Suprapubic skin (tissue), 4 donors: ENCODE data around the gene NDOR1. TPM values are rescaled to one million over a fixed set of nuclear protein-coding genes. Genes with fewer than 3 reads are reported as not detected.

ENCODE experiments used
- DNase-seq, 2 donors: peaks; one replicate each; pipeline ENCODE4 v3.0.0-alpha.2; 2019; ENCODE audit warnings: low spot score in 2 of 2
- H3K27ac ChIP-seq: fragments of 200-600 bp; sonication (generic); one replicate; pipeline ENCODE4 v1.5.1; 2019
- H3K27me3 ChIP-seq: fragments of 200-600 bp; sonication (generic); one replicate; pipeline ENCODE4 v1.5.1; 2019
- H3K36me3 ChIP-seq: fragments of 200-600 bp; sonication (generic); one replicate; pipeline ENCODE4 v1.5.1; 2019
- H3K4me1 ChIP-seq: fragments of 200-600 bp; sonication (generic); one replicate; pipeline ENCODE4 v1.5.1; 2019
- H3K4me3 ChIP-seq: fragments of 200-600 bp; sonication (generic); one replicate; pipeline ENCODE4 v1.5.1; 2019; ENCODE audit warnings: mild to moderate bottlenecking
- H3K9me3 ChIP-seq: fragments of 200-600 bp; sonication (generic); one replicate; pipeline ENCODE4 v1.5.1; 2019
- EP300 ChIP-seq: sonication (generic); formaldehyde crosslinking; IDR thresholded peaks from one replicate; pipeline ENCODE4 v1.6.1; 2017; ENCODE audit warnings: antibody characterized with exemption
- POLR2A ChIP-seq, 2 donors: fragments of 450-650 bp; IDR thresholded peaks; one replicate each; pipeline ENCODE4 v1.6.1; 2017; ENCODE audit warnings: antibody characterized with exemption in 2 of 2, mild to moderate bottlenecking in 2 of 2, moderate library complexity in 2 of 2
- POLR2AphosphoS5 ChIP-seq, 3 donors: sonication (generic); formaldehyde crosslinking; IDR thresholded peaks; one replicate each; pipeline ENCODE4 v1.6.1; 2017; ENCODE audit warnings: antibody characterized with exemption in 3 of 3
- WGBS: methylation state at CpG from one replicate; pipeline ENCODE4 v1.1.5; 2018; 5-methylcytosine and 5-hydroxymethylcytosine counted together
- total RNA-seq, 4 donors: library from RNA; depleted of rRNA; stranded (reverse); fragments of >200 nt; gene quantifications; one replicate each; pipeline ENCODE4 v1.1.0, GENCODE V29; 2016
- TF ChIP-seq, protein P1 (sequence below), 2 donors: fragments of 200-600 bp in 1 of 2; fragments of 450-650 bp in 1 of 2; sonication (generic) in 1 of 2; IDR thresholded peaks; one replicate each; pipeline ENCODE4 v1.5.1; 2016 to 2019; ENCODE audit warnings: antibody characterized with exemption in 2 of 2, mild to moderate bottlenecking in 1 of 2, moderate library complexity in 1 of 2

Gene NDOR1
- total RNA-seq, 4 donors from 2014 or later: 13.4 to 21.0 (median 20.6) TPM

DNA sequence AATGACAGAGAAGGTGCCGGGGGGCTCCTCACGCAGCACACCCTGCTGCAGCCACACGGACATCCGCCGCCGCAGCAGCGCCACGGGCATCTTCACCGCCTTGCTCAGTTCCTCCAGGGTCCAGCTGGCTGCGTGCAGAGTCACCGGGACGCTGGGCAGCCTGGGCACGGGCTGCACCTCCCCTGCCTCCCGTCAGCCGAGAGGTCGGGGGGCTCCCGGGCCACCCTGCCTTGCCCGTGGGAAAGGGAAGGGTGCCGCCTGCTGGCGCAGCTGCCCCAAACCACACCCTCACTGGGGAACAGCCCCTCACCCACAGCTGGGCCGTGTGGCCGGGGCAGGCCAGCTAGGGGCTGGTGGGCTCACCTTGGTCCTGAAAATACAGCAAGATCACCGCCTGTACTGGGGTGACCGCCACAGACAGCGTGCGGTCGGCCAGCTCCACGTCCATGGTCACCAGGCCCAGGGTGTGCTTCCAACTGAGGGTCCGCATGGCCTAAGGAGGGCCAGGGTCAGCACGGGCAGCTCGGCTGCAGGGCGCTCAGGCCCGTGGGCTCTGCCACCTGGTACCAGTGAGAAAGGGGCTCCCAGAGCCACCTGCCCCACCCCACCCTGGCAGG lies 30.0 kb upstream of the NDOR1 start:
- H3K27me3 ChIP-seq: peaks cover 26% of the 10 kb centered on the region
- no peak overlapping the region for H3K4me3 ChIP-seq
- H3K9me3 ChIP-seq: no peaks in the 10 kb centered on the region
- H3K4me1 ChIP-seq: peaks cover 33% of the 10 kb centered on the region
- peaks cover 33% of the 10 kb centered on the region for H3K36me3 ChIP-seq
- 18% methylated on average over 3 of the region's 33 CpGs for WGBS
- TF ChIP-seq, protein P1, sequence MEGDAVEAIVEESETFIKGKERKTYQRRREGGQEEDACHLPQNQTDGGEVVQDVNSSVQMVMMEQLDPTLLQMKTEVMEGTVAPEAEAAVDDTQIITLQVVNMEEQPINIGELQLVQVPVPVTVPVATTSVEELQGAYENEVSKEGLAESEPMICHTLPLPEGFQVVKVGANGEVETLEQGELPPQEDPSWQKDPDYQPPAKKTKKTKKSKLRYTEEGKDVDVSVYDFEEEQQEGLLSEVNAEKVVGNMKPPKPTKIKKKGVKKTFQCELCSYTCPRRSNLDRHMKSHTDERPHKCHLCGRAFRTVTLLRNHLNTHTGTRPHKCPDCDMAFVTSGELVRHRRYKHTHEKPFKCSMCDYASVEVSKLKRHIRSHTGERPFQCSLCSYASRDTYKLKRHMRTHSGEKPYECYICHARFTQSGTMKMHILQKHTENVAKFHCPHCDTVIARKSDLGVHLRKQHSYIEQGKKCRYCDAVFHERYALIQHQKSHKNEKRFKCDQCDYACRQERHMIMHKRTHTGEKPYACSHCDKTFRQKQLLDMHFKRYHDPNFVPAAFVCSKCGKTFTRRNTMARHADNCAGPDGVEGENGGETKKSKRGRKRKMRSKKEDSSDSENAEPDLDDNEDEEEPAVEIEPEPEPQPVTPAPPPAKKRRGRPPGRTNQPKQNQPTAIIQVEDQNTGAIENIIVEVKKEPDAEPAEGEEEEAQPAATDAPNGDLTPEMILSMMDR (IDR thresholded peaks at IDR 0.05): no peak
- no peak for TF ChIP-seq POLR2AphosphoS5 (IDR thresholded peaks at IDR 0.05)
- no peak for TF ChIP-seq EP300
- TF ChIP-seq POLR2A (IDR thresholded peaks at IDR 0.05): no peak
- no peak for DNase-seq
- H3K27ac ChIP-seq: peak overlapping the region; percentile 58

DNA sequence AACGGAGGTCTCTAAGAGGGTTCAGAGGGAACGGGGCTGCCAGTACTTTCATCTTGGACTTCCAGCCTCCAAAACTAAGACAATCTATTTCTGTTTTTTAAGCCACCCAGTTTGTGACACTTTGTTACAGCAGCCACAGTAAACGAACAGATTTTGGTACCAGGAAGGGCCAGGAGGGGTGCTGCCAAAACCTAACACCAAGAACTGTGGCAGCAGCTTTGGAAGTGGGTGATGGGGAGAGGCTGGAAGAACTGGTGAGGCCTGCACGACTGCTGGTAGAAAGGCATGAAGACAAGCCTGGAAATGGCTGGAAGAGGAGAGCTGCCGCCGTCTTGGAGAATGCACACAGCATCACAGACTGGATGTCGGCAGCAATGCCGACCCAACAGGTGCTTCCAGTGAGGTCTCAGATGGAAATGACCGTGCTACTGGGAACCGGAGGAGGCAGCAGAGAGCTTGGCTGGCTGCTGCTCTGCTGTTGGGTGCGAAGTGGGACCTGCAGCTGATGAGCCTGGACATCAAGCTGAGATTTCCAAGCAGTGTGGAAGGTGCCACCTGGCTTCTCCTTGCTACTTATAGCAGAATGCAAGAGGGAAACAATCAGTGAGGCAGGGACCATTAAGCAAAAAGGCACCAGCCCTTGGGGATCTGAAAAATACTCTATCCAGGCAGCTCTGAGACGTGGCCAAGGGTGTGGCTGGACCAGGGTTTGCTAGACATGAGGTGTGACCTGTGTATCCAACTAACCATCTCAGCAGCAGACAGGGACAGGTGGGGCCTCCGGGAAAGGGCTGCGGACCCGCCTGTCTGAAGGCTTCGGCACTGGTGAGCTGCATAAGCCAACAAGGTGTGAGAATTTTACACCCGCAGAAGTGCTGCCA lies 29.0 kb upstream of the NDOR1 start:
- TF ChIP-seq, protein P1 (IDR thresholded peaks at IDR 0.05): peak in 1 of 2 donors; percentile 53
- no peak for TF ChIP-seq POLR2A (IDR thresholded peaks at IDR 0.05)
- H3K4me1 ChIP-seq: peaks cover 33% of the 10 kb centered on the region
- peaks cover 44% of the 10 kb centered on the region for H3K36me3 ChIP-seq
- 48% methylated on average over 16 of the region's 17 CpGs for WGBS
- H3K27me3 ChIP-seq: peaks cover 15% of the 10 kb centered on the region
- no peak for DNase-seq
- H3K9me3 ChIP-seq: no peaks in the 10 kb centered on the region
- no peak overlapping the region for H3K4me3 ChIP-seq
- no peak overlapping the region for H3K27ac ChIP-seq

DNA sequence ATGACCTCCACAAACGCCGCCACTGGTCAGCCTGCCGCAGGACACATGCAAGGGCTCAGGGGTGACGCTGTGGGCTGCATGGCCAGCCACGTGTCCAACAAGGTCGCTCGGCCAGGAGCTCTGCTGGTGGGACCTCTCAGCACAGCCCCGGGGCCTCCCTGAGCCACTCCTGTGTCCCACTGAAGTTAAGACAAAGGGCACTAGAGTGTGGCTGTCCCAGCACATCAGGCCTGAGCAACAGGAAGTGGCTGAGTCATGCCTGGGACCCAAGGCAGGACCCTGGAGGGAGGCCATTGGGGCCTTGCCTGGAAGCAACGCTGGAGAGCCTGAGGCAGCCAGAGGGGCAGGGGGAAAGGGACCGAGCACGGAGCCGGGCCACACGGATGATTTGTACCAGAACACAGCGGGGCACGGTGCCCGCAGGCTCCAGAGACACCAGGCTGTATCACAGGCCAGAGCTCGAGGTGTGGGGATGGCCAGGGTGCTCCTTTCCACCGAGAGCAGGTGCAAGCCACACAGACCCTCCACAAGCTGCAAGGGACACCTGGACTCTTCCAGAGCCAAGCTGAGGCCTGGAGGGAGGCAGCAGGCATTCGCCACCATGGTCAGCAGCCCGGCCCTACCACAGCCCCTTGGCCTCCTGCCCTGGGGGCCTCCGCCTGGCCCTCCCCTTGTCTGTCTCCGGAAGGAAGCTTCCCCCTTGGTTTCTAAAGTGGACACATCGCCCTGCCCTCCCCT lies 27.1 kb upstream of the NDOR1 start:
- H3K9me3 ChIP-seq: no peaks in the 10 kb centered on the region

DNA sequence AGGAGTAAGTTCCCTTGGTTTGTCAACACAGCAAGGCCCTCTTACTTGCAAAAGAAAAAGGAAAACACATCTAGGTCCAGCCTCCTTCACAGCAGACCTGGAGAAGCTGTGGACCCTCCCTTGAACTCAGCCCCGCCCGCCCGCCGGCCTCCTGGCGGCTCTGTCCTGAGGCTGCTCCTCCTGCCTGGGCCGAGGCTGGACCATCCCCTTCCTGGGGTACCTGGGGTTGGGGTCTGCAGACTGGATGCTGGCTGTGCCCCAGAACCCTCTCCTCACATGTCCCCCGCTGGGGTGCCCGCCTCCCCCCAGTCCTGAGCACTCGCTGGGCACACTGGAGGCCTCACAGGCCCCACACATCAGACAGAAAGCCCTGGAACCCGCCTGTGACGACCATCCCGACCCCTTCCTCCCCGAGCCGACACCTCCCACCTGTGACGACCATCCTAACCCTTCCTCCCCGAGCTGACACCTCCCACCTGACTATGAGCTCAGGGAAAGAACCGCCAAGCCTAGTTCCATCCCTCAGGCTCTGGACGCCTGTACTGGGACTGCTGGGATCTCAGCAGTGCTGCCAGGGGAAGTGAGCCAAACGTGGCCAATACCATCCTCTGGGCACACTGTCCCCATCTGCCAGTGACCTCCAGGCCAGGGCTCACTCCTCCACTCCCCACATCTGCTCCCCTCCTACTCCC lies 26.4 kb upstream of the NDOR1 start:
- TF ChIP-seq EP300: no peak

More for the DNA sequence above, 27.1 kb upstream of the NDOR1 start:
- peaks cover 62% of the 10 kb centered on the region for H3K36me3 ChIP-seq
- H3K27ac ChIP-seq: no peak overlapping the region
- WGBS: 90% methylated on average over 13 of the region's 23 CpGs
- DNase-seq: no peak
- TF ChIP-seq POLR2A (IDR thresholded peaks at IDR 0.05): no peak
- no peak for TF ChIP-seq POLR2AphosphoS5 (IDR thresholded peaks at IDR 0.05)
- TF ChIP-seq EP300: no peak
- TF ChIP-seq, protein P1 (IDR thresholded peaks at IDR 0.05): no peak
- no peak overlapping the region for H3K4me3 ChIP-seq
- peaks cover 24% of the 10 kb centered on the region for H3K4me1 ChIP-seq
- H3K27me3 ChIP-seq: no peaks in the 10 kb centered on the region

DNA sequence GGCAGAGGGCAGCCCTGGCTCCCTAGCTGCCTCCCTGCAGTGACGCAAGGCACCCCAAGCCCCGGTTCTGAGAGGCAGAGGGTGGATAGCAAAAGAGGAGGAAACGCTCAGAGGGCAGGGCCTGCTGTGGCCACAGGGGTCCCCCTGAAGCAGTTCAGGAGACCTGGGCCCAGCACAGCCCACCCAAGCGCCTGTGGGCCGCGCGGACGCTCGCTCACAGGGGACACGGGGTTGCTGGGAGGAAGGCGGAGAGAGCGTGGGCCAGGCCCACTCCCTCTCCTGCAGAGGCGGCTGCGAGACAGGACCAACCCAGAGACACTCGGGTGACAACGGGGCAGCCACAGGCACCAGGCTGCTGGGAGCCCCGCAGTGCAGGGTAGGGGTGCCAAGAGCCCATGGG lies 25.7 kb upstream of the NDOR1 start:
- Histone ChIP-seq H3K4me3 (no peak overlapping the region), H3K27ac (no peak overlapping the region), H3K27me3 (no peaks in the 10 kb centered on the region), H3K4me1 (peaks cover 10% of the 10 kb centered on the region), H3K9me3 (no peaks in the 10 kb centered on the region), H3K36me3 (peaks cover 76% of the 10 kb centered on the region)
- TF ChIP-seq, protein P1 (IDR thresholded peaks at IDR 0.05): no peak
- no peak for TF ChIP-seq EP300
- TF ChIP-seq POLR2AphosphoS5 (IDR thresholded peaks at IDR 0.05): no peak
- TF ChIP-seq POLR2A (IDR thresholded peaks at IDR 0.05): no peak
- DNase-seq: no peak
- 92% methylated on average over 14 of the region's 17 CpGs for WGBS

More for the DNA sequence above, 26.4 kb upstream of the NDOR1 start:
- no peak overlapping the region for H3K4me3 ChIP-seq
- WGBS: 92% methylated on average over 13 of the region's 19 CpGs
- H3K27me3 ChIP-seq: no peaks in the 10 kb centered on the region
- H3K27ac ChIP-seq: no peak overlapping the region
- H3K9me3 ChIP-seq: no peaks in the 10 kb centered on the region
- DNase-seq: no peak
- H3K4me1 ChIP-seq: peaks cover 16% of the 10 kb centered on the region
- H3K36me3 ChIP-seq: peaks cover 69% of the 10 kb centered on the region
